Parathyroid adenoma (tissue), 2 donors: ENCODE data around the gene CBS.

Experiments used
- H2AFZ ChIP-seq: fragments of 300-600 bp; sonication (generic); one replicate; pipeline ENCODE4 v1.7.0; 2017; ENCODE audit warnings: antibody characterized with exemption, mild to moderate bottlenecking
- H3K27ac ChIP-seq: fragments of 300-600 bp; sonication (generic); one replicate; pipeline ENCODE4 v1.7.0; 2017
- H3K27me3 ChIP-seq: fragments of 300-600 bp; sonication (generic); one replicate; pipeline ENCODE4 v1.7.0; 2017; ENCODE audit warnings: low read length; ENCODE audit not compliant: control insufficient read depth, insufficient read depth
- H3K36me3 ChIP-seq: fragments of 300-600 bp; sonication (generic); one replicate; pipeline ENCODE4 v1.7.0; 2017; ENCODE audit warnings: low read length; ENCODE audit not compliant: control insufficient read depth, insufficient read depth
- H3K4me1 ChIP-seq: fragments of 300-600 bp; sonication (generic); one replicate; pipeline ENCODE4 v1.7.0; 2017; ENCODE audit warnings: control low read depth
- H3K4me2 ChIP-seq: fragments of 300-600 bp; sonication (generic); one replicate; pipeline ENCODE4 v1.7.0; 2017; ENCODE audit warnings: low read length
- H3K4me3 ChIP-seq: fragments of 300-600 bp; sonication (generic); one replicate; pipeline ENCODE4 v1.7.0; 2017; ENCODE audit warnings: low read depth, low read length
- H3K79me2 ChIP-seq: fragments of 300-600 bp; sonication (generic); one replicate; pipeline ENCODE4 v1.7.0; 2017; ENCODE audit warnings: control low read depth
- H3K9ac ChIP-seq: fragments of 300-600 bp; sonication (generic); one replicate; pipeline ENCODE4 v1.7.0; 2017; ENCODE audit warnings: mild to moderate bottlenecking
- H3K9me3 ChIP-seq: fragments of 300-600 bp; sonication (generic); one replicate; pipeline ENCODE4 v1.7.0; 2017; ENCODE audit warnings: low read length; ENCODE audit not compliant: control insufficient read depth
- TF ChIP-seq, protein P1 (sequence below): fragments of 300-600 bp; sonication (generic); IDR thresholded peaks from one replicate; pipeline ENCODE4 v1.7.0; 2017; ENCODE audit warnings: antibody characterized with exemption, mild to moderate bottlenecking
- donor health status: primary hyperparathyroidism.

The CBS gene

DNA sequence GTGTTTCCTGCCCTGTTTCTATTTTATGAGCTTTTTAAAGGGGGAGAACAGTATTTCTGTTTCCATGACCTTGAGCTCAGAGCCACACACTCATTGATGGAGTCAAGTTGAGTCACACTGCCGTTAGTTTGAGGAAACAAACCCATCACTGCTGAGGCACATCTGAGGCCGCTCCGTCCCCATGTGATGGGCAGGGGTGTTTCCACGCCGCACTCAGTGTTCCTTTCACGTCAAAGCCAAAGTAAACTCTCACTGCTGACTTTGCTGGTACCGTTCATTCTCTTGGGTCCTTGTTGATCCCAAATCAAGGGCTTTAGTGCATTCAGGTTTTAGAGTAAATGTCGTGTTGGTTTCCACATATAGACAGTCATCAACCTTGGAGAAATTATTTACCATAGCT is 52.5 kb downstream of the CBS start:
- H3K9ac ChIP-seq = no peak overlapping the region
- H3K4me2 ChIP-seq = no peak overlapping the region
- H3K9me3 ChIP-seq = no peaks in the 10 kb centered on the region
- no peaks in the 10 kb centered on the region for H3K79me2 ChIP-seq
- no peak overlapping the region for H2AFZ ChIP-seq
- H3K4me3 ChIP-seq = no peak overlapping the region
- TF ChIP-seq, protein P1, sequence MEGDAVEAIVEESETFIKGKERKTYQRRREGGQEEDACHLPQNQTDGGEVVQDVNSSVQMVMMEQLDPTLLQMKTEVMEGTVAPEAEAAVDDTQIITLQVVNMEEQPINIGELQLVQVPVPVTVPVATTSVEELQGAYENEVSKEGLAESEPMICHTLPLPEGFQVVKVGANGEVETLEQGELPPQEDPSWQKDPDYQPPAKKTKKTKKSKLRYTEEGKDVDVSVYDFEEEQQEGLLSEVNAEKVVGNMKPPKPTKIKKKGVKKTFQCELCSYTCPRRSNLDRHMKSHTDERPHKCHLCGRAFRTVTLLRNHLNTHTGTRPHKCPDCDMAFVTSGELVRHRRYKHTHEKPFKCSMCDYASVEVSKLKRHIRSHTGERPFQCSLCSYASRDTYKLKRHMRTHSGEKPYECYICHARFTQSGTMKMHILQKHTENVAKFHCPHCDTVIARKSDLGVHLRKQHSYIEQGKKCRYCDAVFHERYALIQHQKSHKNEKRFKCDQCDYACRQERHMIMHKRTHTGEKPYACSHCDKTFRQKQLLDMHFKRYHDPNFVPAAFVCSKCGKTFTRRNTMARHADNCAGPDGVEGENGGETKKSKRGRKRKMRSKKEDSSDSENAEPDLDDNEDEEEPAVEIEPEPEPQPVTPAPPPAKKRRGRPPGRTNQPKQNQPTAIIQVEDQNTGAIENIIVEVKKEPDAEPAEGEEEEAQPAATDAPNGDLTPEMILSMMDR = no peak
- H3K36me3 ChIP-seq = no peaks in the 10 kb centered on the region
- H3K4me1 ChIP-seq = no peaks in the 10 kb centered on the region
- no peak overlapping the region for H3K27ac ChIP-seq
- no peaks in the 10 kb centered on the region for H3K27me3 ChIP-seq

DNA sequence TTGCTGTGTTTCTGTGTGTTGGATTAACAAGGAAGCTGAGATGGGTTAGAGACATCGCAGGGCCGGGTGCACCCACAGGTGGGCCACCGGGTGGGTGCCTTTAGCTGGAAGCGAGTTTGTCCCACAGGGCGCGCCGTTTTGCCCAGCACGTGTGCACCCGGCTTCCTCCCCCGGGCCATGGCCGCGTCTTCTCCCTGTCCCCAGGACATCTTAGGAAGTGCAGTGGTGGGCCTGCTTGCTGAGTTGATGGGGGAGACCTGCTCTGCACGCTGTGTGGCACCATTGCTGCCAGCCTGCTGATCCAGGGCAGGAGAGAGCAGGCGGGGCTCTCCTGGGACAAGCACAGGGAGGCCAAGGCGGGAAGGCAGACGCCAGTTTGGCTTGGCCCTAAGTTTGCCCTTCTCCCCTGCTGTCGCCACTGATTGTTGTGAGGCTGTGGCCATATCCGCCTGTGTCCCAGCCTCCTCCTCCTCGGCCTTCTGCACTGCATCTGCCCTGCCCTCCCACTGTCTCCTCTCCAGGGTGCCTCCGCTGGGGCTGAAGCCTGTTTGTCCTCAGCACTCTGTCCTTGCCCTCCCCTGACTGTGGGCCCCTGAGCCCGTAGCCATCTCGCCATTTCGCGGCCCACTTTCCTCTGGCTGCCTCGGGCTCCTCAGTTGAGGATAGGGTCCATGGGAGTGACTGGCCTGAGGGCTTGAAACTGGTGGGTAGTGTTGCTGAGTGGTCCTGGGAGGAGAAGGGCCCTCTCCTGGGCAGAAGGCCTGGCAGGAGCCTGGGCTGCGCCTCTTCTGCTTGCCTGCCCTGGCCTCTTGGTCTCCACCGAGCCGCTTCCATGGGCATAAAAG is 53.7 kb downstream of the CBS start:
- no peaks in the 10 kb centered on the region for H3K36me3 ChIP-seq
- H3K4me2 ChIP-seq = no peak overlapping the region
- TF ChIP-seq, protein P1 = no peak

GRCh38 chr21:43021191-43021590 is 54.4 kb downstream of the CBS start:
- H3K27me3 ChIP-seq = no peaks in the 10 kb centered on the region
- no peaks in the 10 kb centered on the region for H3K36me3 ChIP-seq
- no peak overlapping the region for H3K27ac ChIP-seq
- H3K9ac ChIP-seq = no peak overlapping the region
- no peak overlapping the region for H3K4me3 ChIP-seq
- no peak overlapping the region for H3K4me2 ChIP-seq
- H3K4me1 ChIP-seq = no peaks in the 10 kb centered on the region
- no peaks in the 10 kb centered on the region for H3K79me2 ChIP-seq
- TF ChIP-seq, protein P1 = no peak
- H2AFZ ChIP-seq = no peak overlapping the region
- H3K9me3 ChIP-seq = no peaks in the 10 kb centered on the region

More for the DNA sequence above, 53.7 kb downstream of the CBS start:
- no peaks in the 10 kb centered on the region for H3K79me2 ChIP-seq
- H3K27me3 ChIP-seq = no peaks in the 10 kb centered on the region
- H2AFZ ChIP-seq = no peak overlapping the region
- H3K4me3 ChIP-seq = no peak overlapping the region
- H3K4me1 ChIP-seq = no peaks in the 10 kb centered on the region
- H3K27ac ChIP-seq = no peak overlapping the region
- no peaks in the 10 kb centered on the region for H3K9me3 ChIP-seq
- H3K9ac ChIP-seq = no peak overlapping the region

- Histone ChIP-seq H3K27me3 (no peaks in the 10 kb centered on the region), H3K4me2 (no peak overlapping the region), H3K9ac (no peak overlapping the region), H3K4me1 (no peaks in the 10 kb centered on the region), H3K36me3 (no peaks in the 10 kb centered on the region), H2AFZ (no peak overlapping the region), H3K9me3 (no peaks in the 10 kb centered on the region), H3K4me3 (no peak overlapping the region), H3K27ac (no peak overlapping the region), H3K79me2 (no peaks in the 10 kb centered on the region)
- TF ChIP-seq, protein P1 = no peak
These were observed 54.9 kb downstream of the CBS start for GRCh38 chr21:43020771-43021170.

GRCh38 chr21:43020177-43020576 is 55.5 kb downstream of the CBS start:
- H3K9ac ChIP-seq = no peak overlapping the region
- no peaks in the 10 kb centered on the region for H3K4me1 ChIP-seq
- no peak overlapping the region for H3K27ac ChIP-seq
- TF ChIP-seq, protein P1 = no peak
- no peak overlapping the region for H3K4me2 ChIP-seq
- no peaks in the 10 kb centered on the region for H3K9me3 ChIP-seq
- H2AFZ ChIP-seq = no peak overlapping the region
- no peaks in the 10 kb centered on the region for H3K79me2 ChIP-seq
- H3K4me3 ChIP-seq = no peak overlapping the region
- no peaks in the 10 kb centered on the region for H3K27me3 ChIP-seq
- no peaks in the 10 kb centered on the region for H3K36me3 ChIP-seq
